Upper lobe of left lung (tissue), 4 donors: Measurements from ENCODE around the gene ARHGDIA.

Experiments
- EP300 ChIP-seq, 4 donors: sonication (generic); formaldehyde crosslinking; IDR thresholded peaks; one replicate each; pipeline ENCODE4 v1.5.1; 2017; ENCODE audit warnings: antibody characterized with exemption in 4 of 4, control low read depth in 2 of 4
- POLR2A ChIP-seq, 4 donors: fragments of 450-650 bp; IDR thresholded peaks; one replicate each; pipeline ENCODE4 v1.5.1; 2016 to 2017; ENCODE audit warnings: antibody characterized with exemption in 4 of 4, mild to moderate bottlenecking in 2 of 4
- POLR2AphosphoS5 ChIP-seq, 2 donors: sonication (generic); formaldehyde crosslinking; IDR thresholded peaks; one replicate each; pipeline ENCODE4 v1.5.1; 2017; ENCODE audit warnings: antibody characterized with exemption in 2 of 2
- TF ChIP-seq, protein P1 (sequence below), 6 experiments: fragments of 450-650 bp in 4 of 6; fragments of 200-600 bp in 2 of 6; sonication (generic) in 2 of 6; IDR thresholded peaks; one replicate each; pipeline ENCODE4 v1.5.1; 2016 to 2019; ENCODE audit warnings: antibody characterized with exemption in 6 of 6

DNA sequence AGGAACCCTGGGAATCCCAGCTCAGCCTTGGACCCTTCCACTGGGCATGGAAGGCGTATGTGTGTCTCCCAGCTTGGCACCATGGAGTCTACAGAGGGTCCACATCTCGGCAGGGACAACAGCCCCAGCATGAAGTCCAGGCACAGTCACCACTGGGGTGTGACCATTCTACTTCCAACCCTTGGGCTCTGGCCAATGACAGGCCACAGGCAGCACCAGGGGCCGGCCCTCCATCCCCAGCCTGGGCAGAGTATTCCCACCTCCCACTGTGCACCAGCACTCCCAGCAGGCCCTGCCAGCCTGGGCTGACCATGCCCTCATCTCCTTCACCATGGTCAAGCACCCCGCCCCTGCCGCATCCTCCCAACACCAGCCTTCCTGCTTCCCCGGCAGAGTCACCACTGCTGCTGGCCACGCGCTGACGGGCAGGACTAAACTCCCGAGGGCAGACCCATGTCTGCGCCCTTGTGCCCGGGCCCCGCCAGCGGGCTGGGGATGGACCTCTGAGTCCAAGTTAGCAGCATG lies 26.7 kb downstream of the ARHGDIA start:
- TF ChIP-seq POLR2A (IDR thresholded peaks at IDR 0.05) (no peak), POLR2AphosphoS5 (IDR thresholded peaks at IDR 0.05) (no peak), EP300 (IDR thresholded peaks at IDR 0.05) (no peak)
- TF ChIP-seq, protein P1, sequence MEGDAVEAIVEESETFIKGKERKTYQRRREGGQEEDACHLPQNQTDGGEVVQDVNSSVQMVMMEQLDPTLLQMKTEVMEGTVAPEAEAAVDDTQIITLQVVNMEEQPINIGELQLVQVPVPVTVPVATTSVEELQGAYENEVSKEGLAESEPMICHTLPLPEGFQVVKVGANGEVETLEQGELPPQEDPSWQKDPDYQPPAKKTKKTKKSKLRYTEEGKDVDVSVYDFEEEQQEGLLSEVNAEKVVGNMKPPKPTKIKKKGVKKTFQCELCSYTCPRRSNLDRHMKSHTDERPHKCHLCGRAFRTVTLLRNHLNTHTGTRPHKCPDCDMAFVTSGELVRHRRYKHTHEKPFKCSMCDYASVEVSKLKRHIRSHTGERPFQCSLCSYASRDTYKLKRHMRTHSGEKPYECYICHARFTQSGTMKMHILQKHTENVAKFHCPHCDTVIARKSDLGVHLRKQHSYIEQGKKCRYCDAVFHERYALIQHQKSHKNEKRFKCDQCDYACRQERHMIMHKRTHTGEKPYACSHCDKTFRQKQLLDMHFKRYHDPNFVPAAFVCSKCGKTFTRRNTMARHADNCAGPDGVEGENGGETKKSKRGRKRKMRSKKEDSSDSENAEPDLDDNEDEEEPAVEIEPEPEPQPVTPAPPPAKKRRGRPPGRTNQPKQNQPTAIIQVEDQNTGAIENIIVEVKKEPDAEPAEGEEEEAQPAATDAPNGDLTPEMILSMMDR (IDR thresholded peaks at IDR 0.05) = no peak
